Activated CD4-positive, alpha-beta T cell treated with anti-CD3 and anti-CD28 coated beads, Interleukin-2, amount 50 U/mL, for 16 hours (primary cell): ENCODE measurements around the gene PMFBP1.
A peak's percentile ranks its signal among the peaks of the same experiment; 100 is the strongest.

Source experiments
- DNase-seq: peaks from one replicate; pipeline ENCODE4 v3.0.0-alpha.2; 2020

Gene PMFBP1

DNA sequence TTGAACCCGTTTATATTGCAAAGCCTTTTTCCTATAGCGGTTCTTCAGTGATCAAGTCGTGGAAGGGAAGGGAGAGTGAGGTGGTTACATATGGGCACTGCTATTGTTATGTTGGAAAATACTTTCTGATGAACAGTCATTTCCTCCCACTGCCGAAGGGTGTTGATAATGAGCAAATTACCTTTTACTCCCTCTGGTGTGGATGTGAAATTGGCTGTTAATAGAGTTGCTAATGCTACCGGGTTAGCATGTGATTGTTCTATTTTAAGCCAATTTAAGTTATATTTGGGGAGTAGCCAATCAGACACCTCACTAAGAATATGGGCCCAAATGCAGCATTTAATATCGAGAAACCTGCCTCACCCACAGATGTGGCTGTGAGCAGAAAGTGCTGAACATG, 15.6 kb upstream of the PMFBP1 start:
- no peak for DNase-seq

DNA sequence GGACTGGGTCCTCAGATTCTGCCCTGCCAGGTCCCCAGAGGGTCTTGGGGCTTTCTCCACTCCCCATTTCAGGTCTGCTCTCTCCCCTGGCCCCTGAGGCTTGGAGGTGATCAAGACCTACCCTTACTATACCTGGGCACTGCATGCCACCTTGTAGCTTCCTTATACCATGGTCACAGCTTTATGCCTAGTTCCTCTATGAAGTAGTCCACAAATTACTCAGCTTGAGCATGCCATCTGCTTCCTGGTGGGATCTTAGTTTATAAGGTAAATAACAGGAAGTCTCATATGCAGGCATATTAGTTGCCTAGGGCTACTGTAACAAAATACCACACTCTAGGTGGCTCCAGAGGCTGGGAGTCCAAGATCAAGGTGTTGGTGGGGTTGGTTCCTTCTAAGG, 11.0 kb upstream of the PMFBP1 start:
- no peak for DNase-seq

DNA sequence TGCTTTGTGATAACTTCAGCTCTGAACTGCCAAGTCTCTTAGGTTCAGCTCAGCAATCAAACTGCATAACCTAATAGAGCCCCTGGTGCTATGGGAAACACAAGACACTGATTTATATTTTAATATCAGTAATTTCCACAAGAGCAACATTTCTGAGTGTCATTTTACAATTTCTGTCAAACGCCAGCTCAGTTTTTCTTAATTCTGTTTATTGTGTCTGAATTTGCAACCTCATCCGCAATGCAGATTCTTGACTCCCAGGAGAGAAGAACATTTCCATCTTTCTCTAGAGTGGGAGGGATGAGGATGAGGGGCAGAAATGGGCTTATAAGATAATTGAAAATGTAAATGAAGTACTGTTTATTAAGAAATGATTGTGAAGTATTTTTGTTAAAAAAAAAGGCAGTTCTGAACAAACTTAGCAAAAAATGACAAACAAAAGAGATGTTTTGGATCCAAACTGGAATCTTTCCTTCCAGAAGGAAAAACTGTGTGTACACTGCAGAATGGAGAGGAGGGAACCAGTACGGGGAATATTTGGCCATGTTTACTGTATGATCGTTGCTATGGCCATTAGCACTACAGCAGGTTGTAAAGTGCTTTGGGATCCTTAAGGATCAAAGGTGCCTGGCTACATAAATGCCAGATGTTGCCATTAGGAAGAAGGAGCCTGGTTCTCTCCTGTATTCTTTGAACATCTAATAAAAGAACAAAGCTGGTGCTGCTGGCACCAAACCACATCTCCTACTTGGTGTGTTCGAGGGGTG, 7.4 kb upstream of the PMFBP1 start:
- no peak for DNase-seq

DNA sequence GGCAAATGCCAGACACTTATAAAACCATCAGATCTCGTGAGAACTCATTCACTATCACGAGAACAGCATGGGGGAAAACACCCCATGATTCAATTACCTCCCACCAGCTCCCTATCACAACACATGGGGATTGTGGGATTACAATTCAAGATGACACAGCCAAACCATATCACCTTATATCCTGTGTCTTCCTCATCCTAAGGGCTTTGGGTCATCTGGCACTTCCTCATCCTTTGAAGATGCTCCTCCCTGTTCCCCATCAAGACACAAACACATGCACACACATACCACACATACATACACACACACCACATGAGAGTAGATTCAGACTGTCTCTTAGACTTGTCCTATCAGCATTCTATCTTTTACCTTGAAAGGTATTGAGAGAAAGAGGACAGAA, 2.8 kb upstream of the PMFBP1 start:
- DNase-seq = no peak

DNA sequence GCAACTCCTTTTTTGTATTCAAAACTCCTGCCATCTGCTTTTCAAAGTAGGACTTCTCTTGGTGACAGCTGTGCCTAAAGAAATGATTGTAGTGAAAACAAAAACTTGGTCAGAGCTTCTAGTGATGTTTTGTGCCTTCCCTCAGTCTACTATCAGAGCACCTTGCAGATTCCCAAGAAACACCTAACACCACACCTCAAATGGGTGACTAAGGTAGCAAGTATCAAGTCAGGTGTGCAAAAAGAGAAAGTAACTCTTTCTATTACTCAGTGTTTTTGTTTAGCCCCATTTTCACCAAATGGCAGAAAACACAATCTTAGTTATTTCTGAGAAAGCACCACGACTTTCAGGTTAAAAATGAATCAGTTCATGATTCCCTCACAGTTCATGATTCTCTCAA, 2.0 kb upstream of the PMFBP1 start:
- peak; percentile 18 for DNase-seq

DNA sequence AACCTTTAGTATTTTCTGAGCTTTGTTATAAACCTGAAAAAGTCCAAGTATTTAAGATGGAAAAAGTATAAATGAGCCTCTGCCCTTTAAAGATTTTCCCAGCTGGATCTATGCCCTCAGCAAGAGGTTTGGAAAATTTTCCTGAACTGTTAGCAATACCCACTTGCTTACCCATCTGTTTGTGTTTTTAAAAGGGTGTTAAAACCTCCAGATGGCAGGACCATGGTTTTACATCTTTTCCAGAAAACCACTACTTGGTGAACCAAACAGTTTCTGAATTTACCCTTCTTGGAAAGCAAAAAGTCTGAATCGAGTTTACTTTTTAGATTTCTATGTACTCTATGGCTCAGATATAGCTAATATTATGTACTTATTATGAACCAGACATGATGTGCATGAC, 719 bp downstream of the PMFBP1 start:
- no peak for DNase-seq

DNA sequence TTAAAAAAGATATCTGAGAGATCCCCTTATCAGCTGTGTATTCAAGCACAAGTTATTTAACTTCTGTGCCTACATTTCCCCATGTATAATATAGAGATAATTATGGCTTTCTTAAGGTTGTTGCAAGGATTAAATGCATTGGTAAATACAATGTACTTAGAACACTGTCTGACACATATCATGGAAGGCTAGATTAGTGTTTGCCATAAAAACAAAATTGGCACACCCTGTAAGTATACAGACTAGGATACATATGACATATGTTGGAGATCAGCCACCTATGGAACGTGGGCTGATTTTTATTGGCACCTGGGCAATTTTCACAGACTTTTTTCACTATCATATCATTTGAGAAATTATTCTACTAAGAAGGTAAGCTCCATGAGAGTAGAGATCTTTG, 2.2 kb downstream of the PMFBP1 start:
- no peak for DNase-seq

DNA sequence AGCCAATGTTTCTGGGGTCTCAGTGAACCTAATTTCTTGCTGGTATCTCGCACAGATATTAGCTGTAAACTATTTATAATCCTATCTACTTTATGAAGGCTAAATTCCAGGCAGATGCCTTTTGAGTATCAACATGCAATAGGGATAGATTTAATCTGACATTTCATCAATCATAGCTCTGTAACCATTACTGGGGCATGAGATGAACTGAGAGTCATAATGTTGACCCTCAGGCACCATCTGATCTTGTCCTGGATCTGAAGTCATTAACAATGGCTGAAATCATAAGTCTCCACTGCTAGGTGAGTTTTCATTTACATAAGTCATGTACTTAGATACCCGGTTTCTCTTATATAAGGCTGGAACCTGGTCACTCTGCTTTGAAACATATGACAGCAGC, 3.6 kb downstream of the PMFBP1 start:
- DNase-seq = no peak

DNA sequence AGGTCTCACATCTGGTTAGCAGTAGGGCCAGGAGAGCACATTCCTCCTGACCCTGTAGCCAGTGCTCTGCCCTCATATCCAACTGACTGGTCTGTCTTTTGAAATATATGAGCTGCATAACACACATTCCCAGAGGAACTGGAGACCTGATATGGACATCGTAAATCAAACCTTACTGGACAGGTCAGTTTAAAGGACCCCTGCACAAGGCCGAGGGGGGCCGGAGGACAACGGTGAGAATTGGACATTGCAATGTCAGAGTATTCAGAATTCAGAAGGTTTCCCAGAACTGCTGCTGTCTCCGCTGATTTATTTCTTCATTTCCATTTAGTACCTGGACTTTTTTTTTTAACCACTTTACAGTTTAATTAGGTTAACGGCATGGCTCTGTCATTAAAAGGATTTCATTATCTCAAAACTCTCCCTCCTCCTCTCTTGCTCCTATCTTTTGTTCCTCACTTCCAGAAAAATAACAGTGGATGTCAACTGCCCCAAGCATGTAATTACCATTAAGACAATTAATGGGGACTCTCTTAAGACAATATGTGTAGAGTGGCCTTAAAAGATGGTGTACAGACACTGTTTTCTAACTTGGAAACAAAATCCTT, 4.9 kb downstream of the PMFBP1 start:
- DNase-seq = no peak

DNA sequence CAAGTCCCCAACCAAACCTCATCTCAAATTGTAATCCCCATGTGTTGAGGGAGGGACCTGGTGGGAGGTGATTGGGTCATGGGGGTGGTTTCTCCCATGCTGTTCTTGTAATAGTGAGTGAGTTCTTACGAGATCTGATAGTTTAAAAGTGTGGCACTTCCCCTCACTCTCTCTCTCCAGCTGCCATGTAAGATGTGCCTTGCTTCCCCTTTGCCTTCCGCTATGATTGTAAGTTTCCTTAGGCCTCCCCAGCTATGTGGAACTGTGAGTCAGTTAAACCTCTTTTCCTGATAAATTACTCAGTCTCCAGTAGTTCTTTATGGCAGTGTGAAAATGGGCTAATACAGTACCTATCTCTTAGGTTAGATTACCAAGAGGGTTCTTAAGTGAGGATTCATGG, 5.8 kb downstream of the PMFBP1 start:
- no peak for DNase-seq

DNA sequence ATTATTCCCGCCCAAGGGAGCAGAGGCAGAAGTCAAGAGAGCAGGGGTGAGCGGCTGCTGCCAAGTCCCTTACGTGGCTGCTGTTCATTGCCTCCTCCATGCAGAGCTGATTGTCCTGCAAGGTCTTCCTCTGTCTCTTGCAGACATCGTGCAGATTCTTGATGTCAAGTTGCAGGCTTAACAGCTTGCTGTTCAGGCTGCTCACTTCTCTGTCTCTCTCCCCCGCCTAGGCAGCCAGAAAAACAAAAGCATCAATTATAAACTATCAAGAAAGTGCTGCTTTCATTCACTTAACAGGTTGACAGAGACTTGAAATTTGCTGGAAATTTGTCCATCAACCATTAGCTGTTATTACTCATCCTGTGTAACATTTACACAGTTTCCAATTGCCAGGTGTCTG, 7.3 kb downstream of the PMFBP1 start:
- DNase-seq = no peak

DNA sequence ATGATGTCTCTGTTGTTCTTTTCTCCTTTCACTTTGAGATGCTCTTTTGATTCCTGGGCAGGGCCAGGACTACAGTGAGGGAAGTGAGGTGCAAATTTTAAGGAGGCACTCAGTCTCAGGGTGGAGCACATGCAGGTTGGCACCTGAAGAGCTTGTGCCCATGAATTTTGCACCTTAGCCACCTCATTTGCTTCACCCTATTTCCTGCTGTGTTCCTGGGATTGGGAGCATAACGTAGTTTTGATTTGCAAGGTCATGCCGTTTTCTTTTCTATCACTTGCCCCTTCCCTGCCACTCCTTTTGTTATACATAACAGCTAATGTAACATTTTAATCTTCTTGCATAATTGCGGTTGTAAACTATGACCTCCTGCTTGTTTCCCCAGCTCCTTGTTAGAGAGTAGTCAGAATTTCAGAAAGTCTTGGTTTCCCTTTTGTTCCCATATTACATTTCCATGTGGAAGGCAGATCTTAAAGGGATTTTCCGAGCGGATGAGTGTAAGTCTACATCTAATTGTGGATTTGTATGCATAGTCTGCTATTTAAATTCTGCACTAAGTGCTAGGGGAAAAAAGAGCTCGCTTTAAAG, 9.8 kb downstream of the PMFBP1 start:
- DNase-seq = no peak

DNA sequence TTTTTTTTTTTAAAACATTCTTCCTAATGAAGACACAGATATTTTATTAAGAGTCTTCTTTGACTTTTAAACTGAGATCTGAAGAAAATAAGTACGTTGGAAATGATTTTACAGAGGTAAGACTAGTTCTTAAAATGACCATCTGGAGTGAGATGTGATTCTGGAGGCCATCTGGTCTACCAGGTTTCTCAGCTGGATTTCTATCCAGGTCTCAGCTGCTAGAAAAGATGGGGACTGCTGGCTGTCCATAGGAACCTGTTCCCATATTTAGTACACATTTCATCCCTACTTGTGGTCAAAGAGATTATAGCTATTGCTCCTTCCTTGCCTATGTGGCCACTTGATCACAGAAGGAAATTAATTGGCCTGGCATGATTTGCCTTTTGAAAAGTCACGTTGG, 12.2 kb downstream of the PMFBP1 start:
- no peak for DNase-seq

DNA sequence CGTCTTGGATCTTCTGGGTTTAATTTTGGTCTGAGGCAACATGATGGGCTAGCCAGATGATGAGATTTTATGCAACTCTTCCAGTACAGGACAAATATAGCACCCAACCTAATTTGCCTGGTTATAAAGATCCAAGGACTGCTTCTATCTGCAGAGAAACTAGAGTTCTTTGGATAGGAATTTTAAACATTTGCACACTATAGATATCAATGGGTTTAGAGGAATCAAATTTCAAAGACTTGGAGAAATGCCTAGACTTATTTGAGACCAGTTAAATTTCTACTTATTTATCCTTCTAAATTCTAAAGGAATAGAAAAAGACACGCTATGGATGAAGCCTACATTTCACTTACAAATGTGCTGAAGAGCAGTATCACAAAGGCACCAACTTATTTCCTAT, 12.6 kb downstream of the PMFBP1 start:
- DNase-seq = no peak

DNA sequence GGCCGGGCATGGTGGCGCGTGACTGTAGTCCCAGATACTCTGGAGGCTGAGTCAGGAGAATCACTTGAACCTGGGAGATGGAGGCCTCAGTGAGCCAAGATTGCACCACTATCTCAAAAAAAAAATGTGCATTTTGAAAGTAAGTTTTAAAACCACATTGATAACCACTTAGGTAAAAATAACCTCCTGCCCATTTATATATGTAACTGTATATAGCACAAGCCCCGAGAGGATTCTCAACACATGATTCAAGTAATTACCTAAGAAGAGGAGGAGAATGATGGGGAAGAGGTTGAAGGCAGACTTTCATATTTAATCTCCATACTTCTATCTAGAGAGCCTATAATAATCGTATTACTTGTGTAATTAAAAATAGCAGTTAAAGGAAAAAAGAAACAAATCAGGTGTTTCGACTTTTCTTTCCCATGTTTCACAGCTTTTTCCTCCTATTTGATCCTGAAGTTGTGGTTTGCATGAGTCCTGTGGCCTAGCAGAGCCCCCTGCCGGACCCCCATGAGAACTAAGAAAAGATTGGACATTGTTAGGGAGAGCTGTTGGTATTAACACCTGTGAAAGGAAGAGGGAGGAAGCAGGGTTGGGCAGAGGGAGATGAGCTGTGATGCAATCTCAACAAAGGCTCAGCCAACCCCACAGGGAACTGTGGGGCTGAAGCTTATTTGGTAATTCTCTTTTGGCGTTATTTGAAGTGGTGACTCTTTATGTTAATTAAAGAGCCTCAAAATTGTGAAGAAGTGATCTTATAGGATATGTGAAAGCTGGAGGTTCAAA, 22.1 kb downstream of the PMFBP1 start:
- no peak for DNase-seq

DNA sequence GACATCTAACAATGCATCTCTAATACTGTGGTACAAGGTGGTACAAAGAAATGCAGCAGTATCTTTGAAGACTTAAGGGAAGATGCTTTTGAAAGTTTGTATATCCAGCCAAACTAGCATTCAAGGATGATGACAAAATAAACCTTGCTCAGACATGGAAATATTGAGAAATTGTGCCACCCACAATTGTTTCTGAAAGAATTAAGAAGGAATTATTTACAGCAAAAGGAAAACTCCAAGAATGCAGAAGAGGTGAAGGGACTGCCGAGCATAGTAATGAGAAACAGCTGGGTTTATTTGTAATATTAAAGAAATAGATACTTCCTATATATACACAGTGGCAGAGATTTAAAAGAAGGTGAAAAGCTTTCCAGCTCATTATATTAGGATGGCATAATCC, 29.5 kb downstream of the PMFBP1 start:
- no peak for DNase-seq

DNA sequence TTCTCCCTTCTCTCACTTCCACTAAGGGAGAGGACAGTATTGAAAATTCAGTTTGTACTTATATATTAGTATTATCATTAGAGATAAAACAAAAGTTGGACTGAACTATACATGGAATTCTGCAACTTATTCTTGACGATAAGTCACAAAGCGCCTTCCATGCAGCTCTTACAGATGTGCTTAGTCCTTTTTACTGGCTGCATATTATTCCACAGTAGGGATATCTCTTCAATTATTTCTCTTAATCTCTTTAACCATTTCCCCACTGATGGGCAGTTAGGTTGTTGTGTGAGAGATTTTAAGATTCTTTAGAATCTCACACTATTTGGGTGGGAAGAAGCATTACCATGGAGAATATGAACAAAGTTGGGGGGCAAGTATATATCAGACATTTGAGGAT, 32.0 kb downstream of the PMFBP1 start:
- DNase-seq = no peak

DNA sequence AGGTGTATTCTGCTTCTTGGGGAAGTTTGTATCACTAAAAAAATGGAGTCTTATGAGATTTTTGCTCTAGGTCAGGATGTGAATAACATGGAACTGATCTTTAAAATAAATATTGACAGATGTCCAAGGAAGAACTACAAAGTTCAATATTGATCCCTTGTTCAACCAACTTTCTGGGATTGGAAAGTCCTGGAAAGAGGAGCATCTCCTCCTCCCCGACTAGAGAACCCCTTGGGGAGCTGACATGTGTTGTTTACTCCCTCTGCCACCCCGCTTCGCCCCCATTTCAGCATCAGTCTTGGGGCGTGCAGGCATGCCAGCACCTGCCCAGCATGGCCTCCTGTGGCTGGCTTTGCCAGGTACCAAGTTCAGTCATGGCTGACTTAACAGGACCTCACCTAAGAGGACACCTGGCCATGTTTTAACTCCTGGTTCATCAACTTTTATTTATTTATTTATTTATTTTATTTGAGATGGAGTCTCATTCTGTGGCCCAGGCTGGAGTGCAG, 33.8 kb downstream of the PMFBP1 start:
- DNase-seq = no peak

DNA sequence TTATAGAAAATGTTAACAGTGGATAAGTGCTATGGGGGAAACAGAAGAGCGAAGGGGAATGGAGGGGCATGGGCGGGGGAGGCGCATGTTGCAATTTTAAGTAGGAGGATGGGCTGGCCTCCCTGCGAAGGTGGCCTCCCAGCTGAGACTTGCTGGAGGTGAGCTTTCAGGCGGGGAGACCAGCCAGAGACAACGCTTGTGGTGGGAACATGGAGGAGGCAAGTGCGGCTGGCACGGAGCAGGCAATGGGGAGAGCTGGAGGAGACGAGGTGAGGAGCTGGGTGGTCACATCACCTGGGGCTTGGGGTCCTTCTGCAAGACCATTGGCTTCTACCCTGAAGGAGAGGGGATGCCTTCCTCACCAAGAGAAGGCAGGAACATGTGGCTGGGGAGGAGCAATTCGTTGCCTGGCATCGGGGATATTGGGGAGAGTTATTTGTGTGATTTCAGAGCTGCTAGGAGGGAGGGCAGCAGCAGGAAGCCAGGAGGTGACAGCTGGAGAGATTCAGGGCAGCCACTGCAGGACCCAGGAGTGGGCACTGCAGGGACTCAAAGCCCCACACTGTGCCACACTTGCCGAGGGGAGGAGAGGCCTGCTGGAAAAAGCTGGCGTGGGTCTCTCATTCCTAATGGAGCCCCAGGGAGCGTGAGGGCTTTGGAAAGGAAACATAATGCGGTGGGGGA, 34.4 kb downstream of the PMFBP1 start:
- no peak for DNase-seq

DNA sequence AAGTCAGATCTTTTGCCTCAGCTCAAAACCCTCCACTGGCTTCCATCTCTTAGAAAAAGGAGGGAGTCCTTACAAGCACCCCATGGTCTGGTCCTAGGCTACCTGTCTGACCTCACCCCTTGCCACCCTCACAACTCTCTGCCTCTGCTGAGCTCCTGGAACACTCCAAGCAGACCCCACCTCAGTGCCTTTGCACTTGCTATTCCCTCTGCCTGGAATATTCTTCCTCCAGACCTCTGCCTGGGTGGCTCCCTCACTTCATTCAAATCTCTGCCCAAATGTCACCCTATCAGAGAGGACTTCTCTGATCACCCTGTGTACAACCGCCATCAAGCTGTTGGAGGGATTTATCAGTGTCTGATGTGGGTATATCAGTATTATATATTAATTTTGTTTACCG, 37.4 kb downstream of the PMFBP1 start:
- DNase-seq = no peak

DNA sequence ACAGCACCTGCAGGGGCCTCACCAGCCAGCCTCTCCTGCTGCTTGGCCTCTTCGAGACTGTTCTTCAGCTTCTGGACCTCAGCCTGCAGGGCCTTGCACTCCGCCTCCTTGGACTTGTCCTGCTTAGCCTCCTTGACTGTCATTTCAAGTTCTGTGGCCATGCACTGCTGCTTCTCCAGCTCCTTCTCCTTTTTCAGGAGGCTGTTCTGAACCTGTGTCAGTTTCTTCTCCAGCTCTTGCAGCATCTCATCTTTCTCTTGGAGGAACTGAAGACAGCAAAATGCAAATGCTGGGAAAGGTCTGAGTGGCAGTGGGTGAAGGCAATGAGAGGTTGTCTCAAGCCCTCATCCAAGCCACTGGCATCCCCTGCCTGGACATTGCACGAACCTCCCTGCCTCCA, 39.2 kb downstream of the PMFBP1 start:
- no peak for DNase-seq

DNA sequence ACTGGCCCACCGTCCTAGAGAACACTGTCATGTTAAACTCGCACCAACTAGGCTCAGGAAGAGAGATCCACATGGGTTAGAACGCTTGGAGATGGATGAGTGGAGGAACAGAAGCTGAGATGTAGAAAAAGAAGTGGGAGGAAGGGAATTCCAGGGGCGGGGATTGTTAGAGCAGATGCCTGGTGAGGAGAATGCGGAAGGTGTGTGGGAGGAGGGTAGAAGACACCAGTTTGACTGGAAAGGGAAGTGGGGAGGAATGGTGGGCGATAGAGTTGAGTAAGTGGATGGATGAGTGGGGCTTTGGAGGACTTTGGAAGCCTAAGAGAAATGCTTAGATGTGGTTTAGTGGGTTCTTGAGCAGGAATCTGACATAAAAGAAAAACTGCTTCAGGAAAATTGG, 40.9 kb downstream of the PMFBP1 start:
- no peak for DNase-seq
